Renal cortex interstitium (tissue), 11 donors: ENCODE measurements around the gene SHCBP1. TPM values are rescaled to one million over a fixed set of nuclear protein-coding genes. Genes with fewer than 3 reads are reported as not detected.

Experiments
- DNase-seq, 11 donors: peaks; one replicate each; pipeline ENCODE4 v3.0.0-alpha.2; 2013; ENCODE audit warnings: low read depth in 9 of 11, low spot score in 4 of 11; ENCODE audit errors: extremely low read depth in 1 of 11
- polyA plus RNA-seq, 3 donors: library from polyadenylated mRNA; unstranded; fragments of 120-200 nt; gene quantifications; one replicate each; pipeline ENCODE4 v1.2.1, GENCODE V29; 2013; ENCODE audit not compliant: insufficient read length in 3 of 3

The SHCBP1 gene
- polyA plus RNA-seq, 3 donors = 7.3 to 12.8 (median 9.9) TPM

- no peak for DNase-seq
These were observed 926 bp upstream of the SHCBP1 start for GRCh38 chr16:46621934-46622676.

- peak in 1 of 11 donors; percentile 5 for DNase-seq
These were observed 743 bp downstream of the SHCBP1 start for GRCh38 chr16:46620266-46621005.

- DNase-seq = no peak
These were observed 2.7 kb downstream of the SHCBP1 start for GRCh38 chr16:46618516-46618915.

- no peak for DNase-seq
These were observed 7.2 kb downstream of the SHCBP1 start for GRCh38 chr16:46614006-46614405.

- DNase-seq = no peak
These were observed 7.8 kb downstream of the SHCBP1 start for GRCh38 chr16:46613352-46613751.

- no peak for DNase-seq
These were observed 9.1 kb downstream of the SHCBP1 start for GRCh38 chr16:46612121-46612520.

- DNase-seq = peak in 3 of 11 donors; percentile 19 to 37 (median 23)
These were observed 13.7 kb downstream of the SHCBP1 start for GRCh38 chr16:46607529-46607928.

GRCh38 chr16:46606231-46606630 is 14.9 kb downstream of the SHCBP1 start:
- DNase-seq = no peak

- no peak for DNase-seq
These were observed 29.9 kb downstream of the SHCBP1 start for GRCh38 chr16:46591257-46591656.

GRCh38 chr16:46586011-46586577 is 35.1 kb downstream of the SHCBP1 start:
- no peak for DNase-seq

GRCh38 chr16:46583036-46583435 is 38.1 kb downstream of the SHCBP1 start:
- no peak for DNase-seq

- no peak for DNase-seq
These were observed 38.9 kb downstream of the SHCBP1 start for GRCh38 chr16:46582313-46582712.

- DNase-seq = no peak
These were observed 43.1 kb downstream of the SHCBP1 start for GRCh38 chr16:46577988-46578579.

- DNase-seq = no peak
These were observed 47.4 kb downstream of the SHCBP1 start for GRCh38 chr16:46573834-46574159.

- DNase-seq = peak in 1 of 11 donors; percentile 1
These were observed 48.0 kb downstream of the SHCBP1 start for GRCh38 chr16:46573008-46573833.

GRCh38 chr16:46569231-46569735 is 51.9 kb downstream of the SHCBP1 start:
- DNase-seq = no peak

GRCh38 chr16:46568472-46569230 is 52.5 kb downstream of the SHCBP1 start:
- no peak for DNase-seq

- DNase-seq = no peak
These were observed 58.2 kb downstream of the SHCBP1 start for GRCh38 chr16:46562979-46563378.
